ENCODE results near the gene SETD3.

DNA sequence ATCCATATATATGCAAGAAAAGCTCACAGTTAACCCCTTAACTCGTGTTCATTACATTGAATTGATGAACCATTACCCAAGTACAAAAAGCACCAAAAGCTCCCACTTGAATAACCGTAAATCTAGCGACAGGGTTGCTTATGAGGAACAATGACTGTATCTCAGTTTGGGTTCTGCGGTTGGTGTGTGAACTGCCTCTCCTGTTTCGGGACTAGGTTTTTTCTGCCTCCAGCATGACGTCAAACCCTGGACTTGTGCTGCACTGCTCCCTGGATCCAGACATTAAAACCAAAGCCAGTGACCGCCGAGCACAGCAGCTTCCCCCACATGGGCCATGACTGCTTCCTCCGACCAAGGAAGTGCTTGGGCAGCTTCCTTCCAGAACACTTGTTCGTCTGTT is 77.7 kb downstream of the SETD3 start:
- TF ChIP-seq, protein P1, sequence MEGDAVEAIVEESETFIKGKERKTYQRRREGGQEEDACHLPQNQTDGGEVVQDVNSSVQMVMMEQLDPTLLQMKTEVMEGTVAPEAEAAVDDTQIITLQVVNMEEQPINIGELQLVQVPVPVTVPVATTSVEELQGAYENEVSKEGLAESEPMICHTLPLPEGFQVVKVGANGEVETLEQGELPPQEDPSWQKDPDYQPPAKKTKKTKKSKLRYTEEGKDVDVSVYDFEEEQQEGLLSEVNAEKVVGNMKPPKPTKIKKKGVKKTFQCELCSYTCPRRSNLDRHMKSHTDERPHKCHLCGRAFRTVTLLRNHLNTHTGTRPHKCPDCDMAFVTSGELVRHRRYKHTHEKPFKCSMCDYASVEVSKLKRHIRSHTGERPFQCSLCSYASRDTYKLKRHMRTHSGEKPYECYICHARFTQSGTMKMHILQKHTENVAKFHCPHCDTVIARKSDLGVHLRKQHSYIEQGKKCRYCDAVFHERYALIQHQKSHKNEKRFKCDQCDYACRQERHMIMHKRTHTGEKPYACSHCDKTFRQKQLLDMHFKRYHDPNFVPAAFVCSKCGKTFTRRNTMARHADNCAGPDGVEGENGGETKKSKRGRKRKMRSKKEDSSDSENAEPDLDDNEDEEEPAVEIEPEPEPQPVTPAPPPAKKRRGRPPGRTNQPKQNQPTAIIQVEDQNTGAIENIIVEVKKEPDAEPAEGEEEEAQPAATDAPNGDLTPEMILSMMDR (conservative IDR thresholded peaks at IDR 0.05): no peak
- no peak for TF ChIP-seq ZFX (IDR thresholded peaks at IDR 0.05)
